KMS-11 (cell line): Measurements from ENCODE around the gene CD4.

Experiments used
- H2AFZ ChIP-seq: fragments of 200-600 bp; sonication (generic); 2 replicates; pipeline ENCODE4 v1.6.1; 2016; ENCODE audit warnings: antibody characterized with exemption, mixed run types, low read depth
- H3K27ac ChIP-seq: fragments of 200-600 bp; sonication (generic); 2 replicates; pipeline ENCODE4 v1.6.1; 2016; ENCODE audit warnings: mild to moderate bottlenecking, mixed run types
- H3K27me3 ChIP-seq: fragments of 200-600 bp; sonication (generic); 2 replicates; pipeline ENCODE4 v1.6.1; 2017; ENCODE audit warnings: mild to moderate bottlenecking, low read depth, mixed run types, moderate library complexity; ENCODE audit not compliant: insufficient read depth
- H3K36me3 ChIP-seq: fragments of 200-600 bp; sonication (generic); 2 replicates; pipeline ENCODE4 v1.6.1; 2017; ENCODE audit warnings: mild to moderate bottlenecking, mixed run types; ENCODE audit not compliant: insufficient read depth
- H3K4me1 ChIP-seq: fragments of 200-600 bp; sonication (generic); 2 replicates; pipeline ENCODE4 v1.6.1; 2016; ENCODE audit warnings: mild to moderate bottlenecking, low read depth, mixed run types; ENCODE audit not compliant: poor library complexity, severe bottlenecking
- H3K4me2 ChIP-seq: fragments of 200-600 bp; sonication (generic); 2 replicates; pipeline ENCODE4 v1.7.0; 2016; ENCODE audit warnings: mild to moderate bottlenecking, mixed run types
- H3K4me3 ChIP-seq: fragments of 200-600 bp; sonication (generic); IDR thresholded peaks from 2 replicates; pipeline ENCODE4 v1.6.1; 2017; ENCODE audit warnings: low read depth, low read length, mixed read lengths; ENCODE audit not compliant: insufficient read depth
- H3K79me2 ChIP-seq: fragments of 200-600 bp; sonication (generic); 2 replicates; pipeline ENCODE4 v1.6.1; 2016; ENCODE audit warnings: low read depth, mixed run types; ENCODE audit not compliant: insufficient read depth
- H3K9ac ChIP-seq: fragments of 200-600 bp; sonication (generic); 2 replicates; pipeline ENCODE4 v1.6.1; 2016; ENCODE audit warnings: mild to moderate bottlenecking, mixed run types
- H4K20me1 ChIP-seq: fragments of 200-600 bp; sonication (generic); 2 replicates; pipeline ENCODE4 v1.6.1; 2016; ENCODE audit warnings: mild to moderate bottlenecking, mixed run types; ENCODE audit not compliant: insufficient read depth
- CTCF ChIP-seq: fragments of 200-600 bp; sonication (generic); conservative IDR thresholded peaks from 2 replicates; pipeline ENCODE4 v1.6.1; 2017; ENCODE audit warnings: low read depth, mild to moderate bottlenecking, antibody characterized with exemption, low read length, moderate library complexity, mixed read lengths

The CD4 gene

GRCh38 chr12:6827982-6828780, 38.9 kb downstream of the CD4 start, which contains the start of gene P3H3:
TSS of gene P3H3 (plus strand) at chr12:6828407. CDS start at chr12:6828441, 34 bp downstream.
- Histone ChIP-seq H3K79me2 (no peaks in the 10 kb centered on the region), H3K4me2 (no peak within 1 kb of the TSS), H3K9ac (no peak within 1 kb of the TSS), H3K36me3 (no peaks in the 10 kb centered on the region), H3K27me3 (peaks cover 73% of the 10 kb centered on the region), H3K27ac (no peak within 1 kb of the TSS), H2AFZ (no peak within 1 kb of the TSS), H3K4me3 (no peak within 1 kb of the TSS), H3K4me1 (peaks cover 6% of the 10 kb centered on the region), H4K20me1 (no peaks in the 10 kb centered on the region)
- no peak for TF ChIP-seq CTCF

GRCh38 chr12:6828781-6829535, 39.6 kb downstream of the CD4 start:
- peaks cover 6% of the 10 kb centered on the region for H3K4me1 ChIP-seq
- H3K36me3 ChIP-seq: no peaks in the 10 kb centered on the region

GRCh38 chr12:6829536-6830220, 40.4 kb downstream of the CD4 start:
- no peaks in the 10 kb centered on the region for H3K36me3 ChIP-seq
- H3K4me3 ChIP-seq: no peak overlapping the region
- peaks cover 6% of the 10 kb centered on the region for H3K4me1 ChIP-seq
- no peak overlapping the region for H3K9ac ChIP-seq
- no peak for TF ChIP-seq CTCF
- H3K79me2 ChIP-seq: no peaks in the 10 kb centered on the region
- H4K20me1 ChIP-seq: no peaks in the 10 kb centered on the region
- no peak overlapping the region for H2AFZ ChIP-seq
- peaks cover 69% of the 10 kb centered on the region for H3K27me3 ChIP-seq
- H3K27ac ChIP-seq: no peak overlapping the region
- H3K4me2 ChIP-seq: no peak overlapping the region

More at GRCh38 chr12:6828781-6829535, 39.6 kb downstream of the CD4 start:
- Histone ChIP-seq H3K79me2 (no peaks in the 10 kb centered on the region), H3K27ac (no peak overlapping the region), H3K9ac (no peak overlapping the region), H3K4me2 (no peak overlapping the region), H2AFZ (no peak overlapping the region), H4K20me1 (no peaks in the 10 kb centered on the region), H3K4me3 (no peak overlapping the region), H3K27me3 (peaks cover 69% of the 10 kb centered on the region)
- TF ChIP-seq CTCF: no peak

GRCh38 chr12:6830286-6830890, 41.1 kb downstream of the CD4 start:
- no peaks in the 10 kb centered on the region for H3K79me2 ChIP-seq
- H3K4me1 ChIP-seq: peaks cover 5% of the 10 kb centered on the region
- no peak overlapping the region for H3K27ac ChIP-seq
- H4K20me1 ChIP-seq: no peaks in the 10 kb centered on the region
- no peak overlapping the region for H2AFZ ChIP-seq
- no peak for TF ChIP-seq CTCF
- no peak overlapping the region for H3K4me2 ChIP-seq
- H3K9ac ChIP-seq: no peak overlapping the region
- H3K27me3 ChIP-seq: peaks cover 67% of the 10 kb centered on the region
- H3K36me3 ChIP-seq: no peaks in the 10 kb centered on the region
- no peak overlapping the region for H3K4me3 ChIP-seq
